CD4-positive, alpha-beta memory T cell (primary cell): ENCODE data around the gene DNMT3A. TPM values are rescaled to one million over a fixed set of nuclear protein-coding genes. Genes with fewer than 3 reads are reported as not detected.

ENCODE experiments used
- CTCF ChIA-PET: fragments of 350-600 bp; sonication (Branson Sonifier 250); formaldehyde crosslinking; loops from one replicate; lab custom pipeline; 2021; ENCODE audit warnings: inconsistent platforms; ENCODE audit not compliant: partially characterized antibody; lab: Charles Lee
- POLR2A ChIA-PET: fragments of 350-600 bp; sonication (Branson Sonifier 250); formaldehyde crosslinking; loops from one replicate; lab custom pipeline; 2021; ENCODE audit not compliant: partially characterized antibody; lab: Charles Lee
- DNase-seq, 5 donors: peaks; one replicate each; pipeline versions ENCODE4 v3.0.0 to v3.0.0-alpha.2; 2020 to 2022; ENCODE audit warnings: mixed read lengths in 1 of 5
- H3K27ac ChIP-seq: one replicate; pipeline ENCODE4 v1.7.0; 2013; ENCODE audit warnings: low read depth, low read length
- H3K27me3 ChIP-seq: 2 replicates; pipeline ENCODE4 v1.7.0; 2013; ENCODE audit warnings: mild to moderate bottlenecking, low read length, moderate library complexity; ENCODE audit not compliant: insufficient read depth
- H3K36me3 ChIP-seq: 2 replicates; pipeline ENCODE4 v1.7.0; 2013; ENCODE audit warnings: mild to moderate bottlenecking, low read length, moderate library complexity; ENCODE audit not compliant: insufficient read depth
- H3K4me1 ChIP-seq: 2 replicates; pipeline ENCODE4 v1.7.0; 2013; ENCODE audit warnings: mild to moderate bottlenecking, low read length, moderate library complexity; ENCODE audit not compliant: insufficient read depth
- H3K4me3 ChIP-seq, 2 donors: one replicate each; pipeline ENCODE4 v1.7.0; 2013; ENCODE audit warnings: low read length in 2 of 2, mild to moderate bottlenecking in 1 of 2
- H3K9me3 ChIP-seq, 2 donors: one replicate each; pipeline ENCODE4 v1.7.0; 2013; ENCODE audit warnings: low read length in 2 of 2, control low read depth in 1 of 2; ENCODE audit not compliant: control insufficient read depth in 1 of 2
- H3K27ac Mint-ChIP-seq, 7 donors: one replicate each; pipeline ENCODE4 v1.8.0; 2020 to 2021; ENCODE audit warnings: mixed read lengths in 7 of 7, mild to moderate bottlenecking in 6 of 7, inconsistent platforms in 3 of 7, moderate library complexity in 3 of 7
- H3K27me3 Mint-ChIP-seq, 2 donors: one replicate each; pipeline ENCODE4 v1.8.0; 2020 to 2021; ENCODE audit warnings: mixed read lengths in 2 of 2
- H3K36me3 Mint-ChIP-seq, 2 donors: one replicate each; pipeline ENCODE4 v1.8.0; 2020 to 2021; ENCODE audit warnings: mixed read lengths in 2 of 2, inconsistent platforms in 1 of 2, mild to moderate bottlenecking in 1 of 2
- H3K4me1 Mint-ChIP-seq, 4 donors: one replicate each; pipeline ENCODE4 v1.8.0; 2020 to 2021; ENCODE audit warnings: mixed read lengths in 4 of 4, mild to moderate bottlenecking in 1 of 4
- H3K4me3 Mint-ChIP-seq, 8 donors: one replicate each; pipeline ENCODE4 v1.8.0; 2020 to 2021; ENCODE audit warnings: mixed read lengths in 8 of 8, mild to moderate bottlenecking in 7 of 8, moderate library complexity in 6 of 8, inconsistent platforms in 3 of 8
- H3K9me3 Mint-ChIP-seq, 8 donors: one replicate each; pipeline ENCODE4 v1.8.0; 2020 to 2021; ENCODE audit warnings: mixed read lengths in 8 of 8, mild to moderate bottlenecking in 5 of 8, inconsistent platforms in 3 of 8, moderate library complexity in 1 of 8
- intact Hi-C: fragments of 100-400 bp; cut with micrococcal nuclease; formaldehyde crosslinking; loops from one replicate; pipeline ENCODE4 v1.15.1; 2023
- microRNA-seq: library from miRNA; unstranded; fragments of <30 nt; microRNA quantifications from one replicate; pipeline ENCODE4 v1.2.0, GENCODE V29; 2021; ENCODE audit warnings: borderline replicate concordance, borderline number of aligned reads, borderline microRNAs expressed, mixed read lengths
- polyA plus RNA-seq, 2 donors: library from polyadenylated mRNA; unstranded; fragments of 300-500 nt; fragmentation: Illumina TruSeq; gene quantifications; one replicate each; pipeline ENCODE4 v1.2.3, GENCODE V29; 2021
- total RNA-seq, 2 experiments: library from RNA; stranded (reverse); gene quantifications; one replicate each; pipeline ENCODE4 v1.2.3, GENCODE V29; 2021

Gene DNMT3A
- total and polyA plus RNA-seq, 4 experiments from 2014 or later: 7.5 to 71.6 (median 38.4) TPM

DNA sequence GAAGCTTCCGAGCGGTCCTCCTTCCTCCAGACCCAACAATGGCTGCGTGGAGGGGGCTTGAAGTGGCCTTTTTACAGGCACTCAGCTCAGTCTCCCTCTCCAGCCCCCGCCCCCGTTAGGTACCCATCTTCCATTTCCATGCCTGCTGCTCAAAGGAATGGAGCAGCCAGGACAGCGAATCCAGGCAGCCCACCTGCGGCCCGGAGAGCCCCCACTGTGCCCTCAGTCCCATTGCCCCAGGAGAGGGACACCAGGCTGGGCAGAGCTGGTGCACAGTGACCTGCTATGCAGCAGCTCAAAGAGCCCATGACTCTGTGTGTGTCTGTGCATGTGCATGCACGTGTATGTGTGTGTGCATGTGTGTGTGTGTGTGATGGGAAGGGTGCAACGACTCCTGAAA is 162.7 kb downstream of the DNMT3A start:
- peaks cover 0 to 5% (median 0%) of the 10 kb centered on the region in 8 donors for H3K9me3 Mint-ChIP-seq
- H3K9me3 ChIP-seq: no peaks in the 10 kb centered on the region
- H3K36me3 Mint-ChIP-seq: no peaks in the 10 kb centered on the region
- H3K4me1 Mint-ChIP-seq: no peaks in the 10 kb centered on the region
- no peak overlapping the region for H3K4me3 Mint-ChIP-seq
- H3K4me3 ChIP-seq: no peak overlapping the region
- H3K27ac ChIP-seq: no peak overlapping the region
- H3K27me3 ChIP-seq: peaks cover 1% of the 10 kb centered on the region
- ChIA-PET POLR2A (interaction anchor here (1.3 kb wide), 1 partner anchor 11 kb away, joined by 3 read pairs; no protein-coding TSS in a partner anchor), CTCF (no interaction called here)
- H3K4me1 ChIP-seq: no peaks in the 10 kb centered on the region
- no peaks in the 10 kb centered on the region for H3K36me3 ChIP-seq
- no peak overlapping the region for H3K27ac Mint-ChIP-seq
- intact Hi-C loops: no loop called here
- peaks cover 6 to 13% of the 10 kb centered on the region in 2 donors for H3K27me3 Mint-ChIP-seq
- no peak for DNase-seq

Small RNA genes within 50 kb of the gene (microRNA-seq; reads per million reads assigned to microRNA genes)
- gene MIR1301: 52.2 reads per million, percentile 59 among the genes with 10 or more reads in this experiment

Other genes starting within 250 kb of the DNMT3A start
- gene POMC, start 173.3 kb downstream of the DNMT3A start, total RNA-seq: 1 to 10 TPM; 3.1 to 3.6 TPM
- 1 to 10 TPM; 4.3 to 5.5 TPM for gene POMC, start 173.3 kb downstream of the DNMT3A start, polyA plus RNA-seq